Natural killer cell (primary cell): ENCODE results near the gene MAN1A1. TPM values are rescaled to one million over a fixed set of nuclear protein-coding genes. Genes with fewer than 3 reads are reported as not detected.

Experiments used
- ATAC-seq, 3 donors: fragments of 150-1000 bp in 2 of 3; fragments of 200-7000 bp in 1 of 3; cut with Tn5 transposase; 1 replicate in 1 of 3; 2 replicates in 2 of 3; pipeline ENCODE4 v1.10.0; 2021; ENCODE audit warnings: mild to moderate bottlenecking in 2 of 3, moderate library complexity in 2 of 3
- DNase-seq, 2 donors: peaks; one replicate each; pipeline versions ENCODE4 v3.0.0 to v3.0.0-alpha.2; 2013 to 2021; ENCODE audit warnings: mixed read lengths in 1 of 2
- H3K27ac ChIP-seq: one replicate; pipeline ENCODE4 v1.5.1; 2013; ENCODE audit warnings: mild to moderate bottlenecking, low read length
- H3K27me3 ChIP-seq: one replicate; pipeline ENCODE4 v1.6.1; 2013; ENCODE audit warnings: low read length; ENCODE audit not compliant: control insufficient read depth, insufficient read depth
- H3K36me3 ChIP-seq: one replicate; pipeline ENCODE4 v1.6.1; 2013; ENCODE audit warnings: low read length; ENCODE audit not compliant: control insufficient read depth, insufficient read depth
- H3K4me1 ChIP-seq: one replicate; pipeline ENCODE4 v1.6.1; 2013; ENCODE audit warnings: low read length; ENCODE audit not compliant: control insufficient read depth, insufficient read depth
- H3K4me3 ChIP-seq: one replicate; pipeline ENCODE4 v1.5.1; 2013; ENCODE audit warnings: low read length
- H3K9me3 ChIP-seq: one replicate; pipeline ENCODE4 v1.6.1; 2013; ENCODE audit warnings: low read length; ENCODE audit not compliant: control insufficient read depth, insufficient read depth
- H3K27ac Mint-ChIP-seq, 2 donors: one replicate each; pipeline ENCODE4 v1.8.0; 2022; ENCODE audit warnings: mild to moderate bottlenecking in 2 of 2, mixed read lengths in 2 of 2, moderate library complexity in 1 of 2
- H3K27me3 Mint-ChIP-seq, 2 donors: one replicate each; pipeline ENCODE4 v1.8.0; 2022; ENCODE audit warnings: low read depth in 2 of 2, mixed read lengths in 2 of 2
- H3K36me3 Mint-ChIP-seq: one replicate; pipeline ENCODE4 v1.8.0; 2022; ENCODE audit warnings: mixed read lengths
- H3K4me1 Mint-ChIP-seq, 2 donors: one replicate each; pipeline ENCODE4 v1.8.0; 2022; ENCODE audit warnings: mixed read lengths in 2 of 2
- H3K4me3 Mint-ChIP-seq: one replicate; pipeline ENCODE4 v1.8.0; 2022; ENCODE audit warnings: mild to moderate bottlenecking, moderate library complexity, mixed read lengths
- H3K9me3 Mint-ChIP-seq, 2 donors: one replicate each; pipeline ENCODE4 v1.8.0; 2022; ENCODE audit warnings: mixed read lengths in 2 of 2
- WGBS: methylation state at CpG from one replicate; pipeline ENCODE4 v1.1.7; 2013; ENCODE audit warnings: missing lambda C conversion rate; ENCODE audit not compliant: insufficient coverage; 5-methylcytosine and 5-hydroxymethylcytosine counted together
- intact Hi-C: fragments of 100-400 bp; cut with micrococcal nuclease; formaldehyde crosslinking; loops from one replicate; pipeline ENCODE4 v1.14.2; 2022
- total RNA-seq, 4 donors: library from RNA; stranded (reverse); fragments of 120-200 nt in 1 of 4; gene quantifications; one replicate each; pipeline versions ENCODE4 v1.2.3 to v1.2.4, GENCODE V29; 2013 to 2022
- TF ChIP-seq, protein P1 (sequence below): fragments of 200-600 bp; IDR thresholded peaks from one replicate; pipeline ENCODE4 v1.8.0; 2022; ENCODE audit warnings: antibody characterized with exemption

The MAN1A1 gene
- total RNA-seq, 3 donors from 2014 or later (not counting 1 experiment from before 2014, with no cell fraction given) = 45.6 to 54.6 (median 53.6) TPM

DNA sequence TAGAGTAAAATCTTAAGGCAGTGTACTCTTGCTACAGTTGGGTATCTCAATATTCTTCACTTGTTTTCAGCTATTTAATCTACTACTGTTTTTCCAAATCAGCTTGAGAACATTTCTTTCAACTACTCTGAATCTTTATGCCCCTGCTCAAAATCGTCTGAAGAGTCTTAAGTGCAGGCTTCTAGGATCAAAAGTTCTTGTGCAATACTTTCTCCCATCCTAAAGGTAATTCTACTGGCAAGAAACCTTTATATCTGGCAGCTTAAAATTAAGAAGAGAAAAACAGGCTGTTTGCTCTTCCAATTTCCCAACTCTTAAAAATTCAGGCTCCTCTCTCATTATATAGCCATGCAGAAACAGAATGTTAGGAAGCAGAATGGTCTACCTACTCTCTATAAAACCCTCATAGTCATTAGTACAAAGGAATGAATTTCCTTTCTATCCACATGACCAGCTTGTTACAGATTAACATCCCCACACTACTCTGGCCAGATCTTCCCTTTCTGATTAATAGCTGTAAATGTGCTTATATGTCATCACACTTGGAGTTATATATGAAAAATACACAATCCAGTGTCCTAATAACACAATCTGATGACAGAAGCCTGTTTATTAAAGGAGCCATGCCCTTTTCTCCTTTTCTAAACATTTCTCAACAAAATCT lies 148.9 kb downstream of the MAN1A1 start:
- Mint-ChIP-seq H3K27me3 (no peaks in the 10 kb centered on the region), H3K4me1 (peaks cover 11 to 30% of the 10 kb centered on the region in 2 donors), H3K36me3 (peaks cover 7% of the 10 kb centered on the region), H3K9me3 (no peaks in the 10 kb centered on the region), H3K4me3 (no peak overlapping the region), H3K27ac (peak overlapping the region in 1 of 2 donors; percentile 29)
- Histone ChIP-seq H3K9me3 (no peaks in the 10 kb centered on the region), H3K27ac (no peak overlapping the region), H3K36me3 (peaks cover 31% of the 10 kb centered on the region), H3K4me3 (no peak overlapping the region), H3K27me3 (no peaks in the 10 kb centered on the region), H3K4me1 (no peaks in the 10 kb centered on the region)
- no peak for DNase-seq
- ATAC-seq = no peak
- TF ChIP-seq, protein P1, sequence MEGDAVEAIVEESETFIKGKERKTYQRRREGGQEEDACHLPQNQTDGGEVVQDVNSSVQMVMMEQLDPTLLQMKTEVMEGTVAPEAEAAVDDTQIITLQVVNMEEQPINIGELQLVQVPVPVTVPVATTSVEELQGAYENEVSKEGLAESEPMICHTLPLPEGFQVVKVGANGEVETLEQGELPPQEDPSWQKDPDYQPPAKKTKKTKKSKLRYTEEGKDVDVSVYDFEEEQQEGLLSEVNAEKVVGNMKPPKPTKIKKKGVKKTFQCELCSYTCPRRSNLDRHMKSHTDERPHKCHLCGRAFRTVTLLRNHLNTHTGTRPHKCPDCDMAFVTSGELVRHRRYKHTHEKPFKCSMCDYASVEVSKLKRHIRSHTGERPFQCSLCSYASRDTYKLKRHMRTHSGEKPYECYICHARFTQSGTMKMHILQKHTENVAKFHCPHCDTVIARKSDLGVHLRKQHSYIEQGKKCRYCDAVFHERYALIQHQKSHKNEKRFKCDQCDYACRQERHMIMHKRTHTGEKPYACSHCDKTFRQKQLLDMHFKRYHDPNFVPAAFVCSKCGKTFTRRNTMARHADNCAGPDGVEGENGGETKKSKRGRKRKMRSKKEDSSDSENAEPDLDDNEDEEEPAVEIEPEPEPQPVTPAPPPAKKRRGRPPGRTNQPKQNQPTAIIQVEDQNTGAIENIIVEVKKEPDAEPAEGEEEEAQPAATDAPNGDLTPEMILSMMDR = no peak
- intact Hi-C loops = no loop called here
- WGBS = 100% methylated on average over 1 of the region's 1 CpG

GRCh38 chr6:119197271-119197670 lies 152.3 kb downstream of the MAN1A1 start:
- Mint-ChIP-seq H3K27me3 (no peaks in the 10 kb centered on the region), H3K36me3 (peaks cover 7% of the 10 kb centered on the region), H3K27ac (peak overlapping the region in 1 of 2 donors; percentile 84), H3K9me3 (no peaks in the 10 kb centered on the region), H3K4me1 (peaks cover 6 to 37% of the 10 kb centered on the region in 2 donors), H3K4me3 (no peak overlapping the region)
- ATAC-seq = no peak
- WGBS = 98% methylated on average over 5 of the region's 5 CpGs
- Histone ChIP-seq H3K4me1 (no peaks in the 10 kb centered on the region), H3K27me3 (no peaks in the 10 kb centered on the region), H3K9me3 (no peaks in the 10 kb centered on the region), H3K4me3 (no peak overlapping the region), H3K36me3 (peaks cover 22% of the 10 kb centered on the region), H3K27ac (no peak overlapping the region)
- TF ChIP-seq, protein P1 = no peak
- intact Hi-C loops = no loop called here
- DNase-seq = no peak

DNA sequence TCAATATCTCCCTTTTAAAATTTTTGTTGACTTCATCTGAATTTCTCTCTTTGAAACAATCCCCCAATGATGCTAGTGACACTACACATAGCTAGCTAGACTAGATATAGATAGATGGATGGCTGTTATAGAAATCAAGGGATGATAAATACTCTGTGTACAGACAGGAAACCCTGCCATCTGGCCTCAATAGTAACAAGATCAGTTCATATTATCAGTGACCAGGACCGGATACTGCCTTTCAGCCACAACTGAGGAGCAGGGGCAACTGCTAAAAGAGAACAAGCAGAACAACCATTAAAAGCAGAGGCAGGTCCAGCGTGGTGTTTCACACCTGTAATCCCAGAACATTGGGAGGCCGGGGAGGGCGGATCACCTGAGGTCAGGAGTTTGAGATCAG lies 152.8 kb downstream of the MAN1A1 start:
- DNase-seq (no peak), ATAC-seq (peak in 1 of 3 donors; percentile 42)
- intact Hi-C loops = no loop called here
- no peak overlapping the region for H3K4me3 ChIP-seq
- no peaks in the 10 kb centered on the region for H3K27me3 ChIP-seq
- 80% methylated on average over 4 of the region's 4 CpGs for WGBS
- H3K27ac ChIP-seq = no peak overlapping the region
- Mint-ChIP-seq H3K36me3 (peaks cover 7% of the 10 kb centered on the region), H3K9me3 (no peaks in the 10 kb centered on the region), H3K4me1 (peaks cover 6 to 42% of the 10 kb centered on the region in 2 donors), H3K27ac (peak overlapping the region in 1 of 2 donors; percentile 84), H3K27me3 (no peaks in the 10 kb centered on the region), H3K4me3 (no peak overlapping the region)
- peaks cover 22% of the 10 kb centered on the region for H3K36me3 ChIP-seq
- no peaks in the 10 kb centered on the region for H3K4me1 ChIP-seq
- TF ChIP-seq, protein P1 = no peak
- H3K9me3 ChIP-seq = no peaks in the 10 kb centered on the region

DNA sequence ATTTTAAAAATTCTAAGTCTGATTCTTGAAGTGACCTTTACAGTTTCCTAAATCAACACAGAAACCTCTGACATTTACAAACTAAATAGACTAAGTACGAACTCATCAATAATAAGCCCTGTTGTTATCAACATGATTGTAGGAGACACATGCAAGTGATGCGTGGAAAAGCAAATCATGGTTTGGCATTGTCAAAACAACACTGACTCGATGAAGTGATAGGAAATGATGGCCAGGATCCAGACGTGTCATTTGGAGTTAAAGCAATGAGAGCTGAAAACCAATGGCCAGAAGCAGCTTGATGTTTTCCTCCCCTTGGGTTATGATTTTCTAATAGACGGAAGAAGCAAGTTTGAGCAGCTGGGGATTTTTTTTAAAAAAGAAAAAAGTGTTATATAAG lies 153.7 kb downstream of the MAN1A1 start:
- intact Hi-C loops = no loop called here
- no peaks in the 10 kb centered on the region for H3K9me3 Mint-ChIP-seq
- peaks cover 7% of the 10 kb centered on the region for H3K36me3 Mint-ChIP-seq
- H3K36me3 ChIP-seq = peaks cover 22% of the 10 kb centered on the region
- H3K27ac ChIP-seq = no peak overlapping the region
- no peaks in the 10 kb centered on the region for H3K9me3 ChIP-seq
- no peak overlapping the region for H3K4me3 ChIP-seq
- ATAC-seq = no peak
- H3K4me1 ChIP-seq = no peaks in the 10 kb centered on the region
- 96% methylated on average over 4 of the region's 5 CpGs for WGBS
- TF ChIP-seq, protein P1 = no peak
- H3K4me3 Mint-ChIP-seq = no peak overlapping the region
- no peaks in the 10 kb centered on the region for H3K27me3 Mint-ChIP-seq
- H3K4me1 Mint-ChIP-seq = peaks cover 6 to 39% of the 10 kb centered on the region in 2 donors
- no peak for DNase-seq
- peak overlapping the region in 1 of 2 donors; percentile 84 for H3K27ac Mint-ChIP-seq
- H3K27me3 ChIP-seq = no peaks in the 10 kb centered on the region
